Measurements from ENCODE around the gene SNRPA1. TPM values are rescaled to one million over a fixed set of nuclear protein-coding genes. Genes with fewer than 3 reads are reported as not detected.

SNRPA1 gene
- total and polyA plus RNA-seq, 2 of the 13 experiments (the other 11 are each of a cell fraction or from before 2014, with no cell fraction given): 41.2 to 108 TPM

GRCh38 chr15:101294731-101295606 lies at the start of gene SNRPA1 (continued):
- TF ChIP-seq ZNF605 (CRISPR knock-in tag; IDR thresholded peaks at IDR 0.05) (peak; percentile 91), ZNF431 (CRISPR knock-in tag; IDR thresholded peaks at IDR 0.05; ENCODE audit: borderline replicate concordance, low read depth) (no peak), ZNF414 (CRISPR knock-in tag; IDR thresholded peaks at IDR 0.05) (peak; percentile 89; the same call in 1 of the 2 replicates), ZNF276 (CRISPR knock-in tag; IDR thresholded peaks at IDR 0.05; ENCODE audit: low read depth) (peak; percentile 91), ZNF619 (CRISPR knock-in tag; IDR thresholded peaks at IDR 0.05) (peak; percentile 85; the same call in 1 of the 2 replicates), PCBP2 (optimal IDR thresholded peaks at IDR 0.05; ENCODE audit: low read depth, low read length, poor library complexity, severe bottlenecking) (no peak), ZNF432 (CRISPR knock-in tag; IDR thresholded peaks at IDR 0.05; ENCODE audit: borderline replicate concordance) (0 out of 2 replicates have a peak, but pooled peaks have one; percentile 4), ZNF12 (CRISPR knock-in tag; IDR thresholded peaks at IDR 0.05) (peak; percentile 59), AFF4 (CRISPR knock-in tag; IDR thresholded peaks at IDR 0.05) (no peak), SPEN (CRISPR knock-in tag; IDR thresholded peaks at IDR 0.05; ENCODE audit: low read depth) (peak; percentile 99), PITX1 (CRISPR knock-in tag; IDR thresholded peaks at IDR 0.05) (peak; percentile 28; the same call in 1 of the 2 replicates), ZBTB3 (CRISPR knock-in tag; IDR thresholded peaks at IDR 0.05; ENCODE audit: borderline replicate concordance, low read depth) (peak; percentile 85; the same call in 1 of the 2 replicates), MIER2 (CRISPR knock-in tag; IDR thresholded peaks at IDR 0.05) (0 out of 2 replicates have a peak, but pooled peaks have one; percentile 12), SNRNP70 (IDR thresholded peaks at IDR 0.05; ENCODE audit: low read depth, low read length) (no peak), ZNF83 (CRISPR knock-in tag; IDR thresholded peaks at IDR 0.05; ENCODE audit: borderline replicate concordance) (peak; percentile 54; the same call in 1 of the 2 replicates), SCMH1 (CRISPR knock-in tag; IDR thresholded peaks at IDR 0.05; ENCODE audit: borderline replicate concordance) (no peak), GPN1 (CRISPR knock-in tag; IDR thresholded peaks at IDR 0.05; ENCODE audit: borderline replicate concordance) (0 out of 2 replicates have a peak, but pooled peaks have one; percentile 73), ZNF770 (CRISPR knock-in tag; IDR thresholded peaks at IDR 0.05) (0 out of 2 replicates have a peak, but pooled peaks have one; percentile 63), ERF (CRISPR knock-in tag; IDR thresholded peaks at IDR 0.05) (peak; percentile 86), HMG20A (CRISPR knock-in tag; IDR thresholded peaks at IDR 0.05; ENCODE audit: borderline replicate concordance) (no peak)

Measured in HepG2 (cell line).